ENCODE data around the gene ASXL3.

DNA sequence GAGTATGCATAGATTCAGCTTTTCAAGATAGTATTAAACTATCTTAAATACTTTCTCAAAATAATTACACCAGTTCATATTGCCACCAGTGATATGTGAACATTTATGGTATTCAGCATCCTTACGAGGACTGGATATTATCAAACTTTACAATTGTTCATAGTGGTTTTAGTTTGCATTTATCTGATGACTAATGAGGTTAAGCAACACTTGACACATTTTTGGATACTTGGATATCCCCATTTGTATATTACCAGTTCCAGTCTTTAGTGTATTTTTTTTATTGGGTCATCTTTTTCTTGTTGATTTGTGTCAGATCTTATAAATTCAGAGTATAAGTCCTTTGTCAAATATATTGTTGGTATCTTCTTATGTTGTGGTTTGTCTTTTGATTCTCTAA lies 128.4 kb downstream of the ASXL3 start:
- TF ChIP-seq, protein P1, sequence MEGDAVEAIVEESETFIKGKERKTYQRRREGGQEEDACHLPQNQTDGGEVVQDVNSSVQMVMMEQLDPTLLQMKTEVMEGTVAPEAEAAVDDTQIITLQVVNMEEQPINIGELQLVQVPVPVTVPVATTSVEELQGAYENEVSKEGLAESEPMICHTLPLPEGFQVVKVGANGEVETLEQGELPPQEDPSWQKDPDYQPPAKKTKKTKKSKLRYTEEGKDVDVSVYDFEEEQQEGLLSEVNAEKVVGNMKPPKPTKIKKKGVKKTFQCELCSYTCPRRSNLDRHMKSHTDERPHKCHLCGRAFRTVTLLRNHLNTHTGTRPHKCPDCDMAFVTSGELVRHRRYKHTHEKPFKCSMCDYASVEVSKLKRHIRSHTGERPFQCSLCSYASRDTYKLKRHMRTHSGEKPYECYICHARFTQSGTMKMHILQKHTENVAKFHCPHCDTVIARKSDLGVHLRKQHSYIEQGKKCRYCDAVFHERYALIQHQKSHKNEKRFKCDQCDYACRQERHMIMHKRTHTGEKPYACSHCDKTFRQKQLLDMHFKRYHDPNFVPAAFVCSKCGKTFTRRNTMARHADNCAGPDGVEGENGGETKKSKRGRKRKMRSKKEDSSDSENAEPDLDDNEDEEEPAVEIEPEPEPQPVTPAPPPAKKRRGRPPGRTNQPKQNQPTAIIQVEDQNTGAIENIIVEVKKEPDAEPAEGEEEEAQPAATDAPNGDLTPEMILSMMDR (IDR thresholded peaks at IDR 0.05): no peak
- TF ChIP-seq POLR2AphosphoS5 (IDR thresholded peaks at IDR 0.05): no peak

Measured in gastroesophageal sphincter (tissue), 3 donors.